ENCODE data around the gene PRTFDC1.
"Not testable (repeated sequence)": the region's sequence is repeated elsewhere in the genome, so short reads cannot be mapped to it uniquely, and the experiment has no call there.

Gene PRTFDC1

GRCh38 chr10:24966962-24967481, 14.6 kb upstream of the PRTFDC1 start:
- no peak for DNase-seq (ENCODE audit: low read depth in 2 of 2, low spot score in 1 of 2)

- no peak for DNase-seq (ENCODE audit: low read depth in 2 of 2, low spot score in 1 of 2)
Measured at GRCh38 chr10:24965051-24965450, 12.6 kb upstream of the PRTFDC1 start.

- DNase-seq (ENCODE audit: low read depth in 2 of 2, low spot score in 1 of 2): no peak
Measured at GRCh38 chr10:24963521-24964041, 11.2 kb upstream of the PRTFDC1 start.

- DNase-seq (ENCODE audit: low read depth in 2 of 2, low spot score in 1 of 2): no peak
Measured at GRCh38 chr10:24962995-24963394, 10.6 kb upstream of the PRTFDC1 start.

- no peak for DNase-seq (ENCODE audit: low read depth in 2 of 2, low spot score in 1 of 2)
Measured at GRCh38 chr10:24961582-24961981, 9.2 kb upstream of the PRTFDC1 start.

- DNase-seq (ENCODE audit: low read depth in 2 of 2, low spot score in 1 of 2): no peak
Measured at GRCh38 chr10:24959382-24959730, 7.0 kb upstream of the PRTFDC1 start.

- DNase-seq (ENCODE audit: low read depth in 2 of 2, low spot score in 1 of 2): no peak
Measured at GRCh38 chr10:24958721-24959381, 6.4 kb upstream of the PRTFDC1 start.

- DNase-seq (ENCODE audit: low read depth in 2 of 2, low spot score in 1 of 2): no peak
Measured at GRCh38 chr10:24958091-24958720, 5.8 kb upstream of the PRTFDC1 start.

- not testable (repeated sequence) for DNase-seq (ENCODE audit: low read depth in 2 of 2, low spot score in 1 of 2)
Measured at GRCh38 chr10:24957624-24958051, 5.2 kb upstream of the PRTFDC1 start.

- DNase-seq (ENCODE audit: low read depth in 2 of 2, low spot score in 1 of 2): no peak
Measured at GRCh38 chr10:24953675-24954074, 1.3 kb upstream of the PRTFDC1 start.

- DNase-seq (ENCODE audit: low read depth in 2 of 2, low spot score in 1 of 2): peak in 1 of 2 donors; percentile 6
Measured at GRCh38 chr10:24952707-24953645, 570 bp upstream of the PRTFDC1 start.

GRCh38 chr10:24951201-24952142, 934 bp downstream of the PRTFDC1 start:
- DNase-seq (ENCODE audit: low read depth in 2 of 2, low spot score in 1 of 2): no peak

- DNase-seq (ENCODE audit: low read depth in 2 of 2, low spot score in 1 of 2): no peak
Measured at GRCh38 chr10:24950439-24950838, 2.0 kb downstream of the PRTFDC1 start.

GRCh38 chr10:24949616-24950015, 2.8 kb downstream of the PRTFDC1 start:
- no peak for DNase-seq (ENCODE audit: low read depth in 2 of 2, low spot score in 1 of 2)

- no peak for DNase-seq (ENCODE audit: low read depth in 2 of 2, low spot score in 1 of 2)
Measured at GRCh38 chr10:24947304-24948097, 4.9 kb downstream of the PRTFDC1 start.

GRCh38 chr10:24944512-24945255, 7.7 kb downstream of the PRTFDC1 start:
- DNase-seq (ENCODE audit: low read depth in 2 of 2, low spot score in 1 of 2): no peak

GRCh38 chr10:24938525-24938924, 13.9 kb downstream of the PRTFDC1 start:
- no peak for DNase-seq (ENCODE audit: low read depth in 2 of 2, low spot score in 1 of 2)

- DNase-seq (ENCODE audit: low read depth in 2 of 2, low spot score in 1 of 2): no peak
Measured at GRCh38 chr10:24938076-24938475, 14.3 kb downstream of the PRTFDC1 start.
